IPS DF 6.9 (cell line): ENCODE measurements around the gene CACNA2D4.
"Not testable (repeated sequence)": the region's sequence is repeated elsewhere in the genome, so short reads cannot be mapped to it uniquely, and the experiment has no call there.

ENCODE experiments used
- DNase-seq: peaks from one replicate; pipeline ENCODE4 v3.0.0-alpha.2; 2013; ENCODE audit warnings: low read depth, low spot score
- H3K27ac ChIP-seq: one replicate; pipeline ENCODE4 v1.5.1; 2013; ENCODE audit warnings: low read length, control low read depth
- H3K27me3 ChIP-seq: 2 replicates; pipeline ENCODE4 v1.6.1; 2013; ENCODE audit warnings: mild to moderate bottlenecking, low read length; ENCODE audit not compliant: control insufficient read depth, insufficient read depth
- H3K36me3 ChIP-seq: 2 replicates; pipeline ENCODE4 v1.6.1; 2013; ENCODE audit warnings: low read length; ENCODE audit not compliant: control insufficient read depth, insufficient read depth
- H3K4me1 ChIP-seq: 2 replicates; pipeline ENCODE4 v1.6.1; 2013; ENCODE audit warnings: low read length; ENCODE audit not compliant: control insufficient read depth, insufficient read depth
- H3K4me3 ChIP-seq: 2 replicates; pipeline ENCODE4 v1.5.1; 2013; ENCODE audit warnings: mild to moderate bottlenecking, low read length
- H3K9me3 ChIP-seq: 2 replicates; pipeline ENCODE4 v1.6.1; 2013; ENCODE audit warnings: low read length, inconsistent platforms; ENCODE audit not compliant: control insufficient read depth, insufficient read depth
- WGBS: extraction: QIAGEN DNeasy Blood & Tissue Kit; methylation state at CpG from one replicate; pipeline ENCODE4 v1.1.7; 2013; ENCODE audit warnings: mixed read lengths, missing lambda C conversion rate; ENCODE audit not compliant: insufficient read length, insufficient coverage; 5-methylcytosine and 5-hydroxymethylcytosine counted together

Gene CACNA2D4

DNA sequence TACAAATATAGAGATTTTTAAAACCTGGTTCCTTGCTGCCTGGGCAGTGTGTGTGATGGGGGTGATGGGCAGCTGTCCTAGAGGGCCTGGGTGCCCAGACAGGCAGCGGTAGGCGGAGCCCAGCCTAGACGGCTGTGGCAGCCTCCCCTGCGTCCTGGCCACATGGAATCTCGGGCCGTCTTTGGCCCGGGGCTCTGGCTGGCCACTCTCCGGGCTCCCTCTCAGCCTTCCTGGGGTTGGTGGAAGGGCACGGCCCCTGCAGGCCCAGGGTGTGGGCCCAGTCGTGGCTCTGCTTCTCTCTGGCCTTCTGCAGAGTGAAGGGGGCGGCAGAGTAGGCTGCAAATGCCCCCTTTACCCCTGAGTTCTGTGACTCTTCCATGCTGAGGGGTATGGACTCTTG is 95.8 kb downstream of the CACNA2D4 start:
- no CpG with 5 or more reads among the region's 11 CpGs for WGBS
- H3K4me3 ChIP-seq = no peak overlapping the region
- H3K27ac ChIP-seq = no peak overlapping the region
- no peaks in the 10 kb centered on the region for H3K9me3 ChIP-seq
- no peaks in the 10 kb centered on the region for H3K36me3 ChIP-seq
- H3K27me3 ChIP-seq = peaks cover 18% of the 10 kb centered on the region
- DNase-seq = no peak
- peaks cover 2% of the 10 kb centered on the region for H3K4me1 ChIP-seq

DNA sequence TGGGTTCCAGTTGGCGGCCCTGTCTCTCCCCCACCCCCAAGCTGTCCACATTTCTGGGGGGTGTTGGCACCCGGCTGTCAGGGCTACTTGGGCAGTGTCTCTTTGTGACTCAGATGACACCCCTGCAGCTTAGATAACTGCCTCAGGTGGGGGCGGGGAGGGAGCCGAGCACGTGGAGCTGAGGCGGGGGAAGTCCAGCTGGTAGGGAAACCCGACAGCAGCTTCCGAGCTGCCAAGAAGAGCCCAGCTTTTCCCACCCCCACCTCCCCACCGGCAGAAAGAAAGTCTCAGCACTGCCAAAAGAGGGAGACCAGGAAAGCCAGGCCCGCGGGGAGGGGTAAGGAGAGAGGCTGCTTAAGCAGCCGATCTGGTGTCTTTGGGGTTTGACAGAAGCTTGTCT is 96.6 kb downstream of the CACNA2D4 start:
- Histone ChIP-seq H3K9me3 (no peaks in the 10 kb centered on the region), H3K36me3 (no peaks in the 10 kb centered on the region), H3K27ac (no peak overlapping the region), H3K4me1 (peaks cover 2% of the 10 kb centered on the region), H3K27me3 (peaks cover 18% of the 10 kb centered on the region), H3K4me3 (no peak overlapping the region)
- no CpG with 5 or more reads among the region's 12 CpGs for WGBS
- DNase-seq = no peak

DNA sequence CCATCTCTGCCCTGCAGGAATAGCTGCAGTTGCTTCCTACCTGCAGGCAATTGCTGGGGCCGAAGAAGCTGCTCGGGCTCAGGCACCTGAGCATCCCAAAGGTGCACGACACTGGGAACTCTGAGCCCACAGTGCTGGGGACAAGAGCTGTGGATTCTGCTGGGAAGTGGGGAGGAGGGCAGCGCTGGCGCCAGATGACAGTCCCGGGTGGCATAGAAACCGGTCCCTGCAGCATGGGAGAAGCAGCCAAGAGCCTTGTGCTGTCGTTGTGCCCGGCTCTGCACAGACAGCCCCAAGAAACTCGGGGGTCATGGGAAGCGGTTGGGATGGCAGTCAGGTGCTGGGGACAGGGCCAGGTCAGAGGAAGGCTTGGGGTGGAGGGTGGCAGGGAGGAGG is 97.6 kb downstream of the CACNA2D4 start:
- peaks cover 2% of the 10 kb centered on the region for H3K4me1 ChIP-seq
- no peaks in the 10 kb centered on the region for H3K9me3 ChIP-seq
- WGBS = no CpG with 5 or more reads among the region's 11 CpGs
- DNase-seq = no peak
- H3K27me3 ChIP-seq = peaks cover 18% of the 10 kb centered on the region
- no peak overlapping the region for H3K27ac ChIP-seq
- no peak overlapping the region for H3K4me3 ChIP-seq
- H3K36me3 ChIP-seq = no peaks in the 10 kb centered on the region

DNA sequence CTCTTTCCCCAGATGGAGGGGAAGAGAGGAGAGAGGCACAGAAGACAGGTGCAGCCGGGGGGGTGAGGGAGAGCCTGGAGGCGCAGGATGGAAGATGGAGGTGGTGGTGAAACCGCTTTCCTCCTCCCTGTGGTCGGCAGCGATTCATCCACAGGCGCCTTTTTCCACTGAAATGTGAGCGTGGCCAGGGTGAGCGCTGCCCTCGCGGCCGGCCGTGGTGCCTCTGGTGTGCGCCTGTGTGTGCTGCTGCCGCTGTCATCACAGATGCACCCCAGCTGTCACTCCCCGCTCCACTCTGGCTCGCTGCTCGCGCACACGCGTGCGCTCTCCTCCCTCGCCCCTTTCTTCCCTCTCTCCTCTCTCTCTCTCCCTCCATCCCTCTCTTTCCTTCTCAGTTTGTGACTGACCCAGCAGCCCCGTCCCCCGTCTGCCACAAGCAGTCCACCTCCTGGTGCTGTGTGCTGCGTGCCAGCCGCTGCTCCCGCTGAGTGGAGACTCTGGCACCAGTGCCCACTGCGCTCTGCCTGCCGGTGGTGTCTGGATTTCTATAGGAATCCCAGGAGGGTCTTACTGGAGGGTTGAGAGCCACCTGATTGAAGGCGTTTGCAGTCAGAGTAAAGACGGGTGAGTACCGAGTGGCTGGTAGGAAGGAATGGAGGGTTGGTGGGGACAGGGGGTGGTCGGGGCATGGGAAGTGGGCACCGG is 98.1 kb downstream of the CACNA2D4 start, which contains the start of gene LRTM2:
TSS of gene LRTM2 (plus strand) at position 375 of the 705 bp plus-strand sequence. CDS start 7,584 bp downstream, outside the sequence.
- H3K27me3 ChIP-seq = peaks cover 18% of the 10 kb centered on the region
- H3K4me1 ChIP-seq = peaks cover 2% of the 10 kb centered on the region
- DNase-seq = no peak
- H3K27ac ChIP-seq = no peak within 1 kb of the TSS
- no peaks in the 10 kb centered on the region for H3K9me3 ChIP-seq
- WGBS = no CpG with 5 or more reads among the region's 34 CpGs
- peak within 1 kb of the TSS; percentile 33 for H3K4me3 ChIP-seq
- H3K36me3 ChIP-seq = no peaks in the 10 kb centered on the region

DNA sequence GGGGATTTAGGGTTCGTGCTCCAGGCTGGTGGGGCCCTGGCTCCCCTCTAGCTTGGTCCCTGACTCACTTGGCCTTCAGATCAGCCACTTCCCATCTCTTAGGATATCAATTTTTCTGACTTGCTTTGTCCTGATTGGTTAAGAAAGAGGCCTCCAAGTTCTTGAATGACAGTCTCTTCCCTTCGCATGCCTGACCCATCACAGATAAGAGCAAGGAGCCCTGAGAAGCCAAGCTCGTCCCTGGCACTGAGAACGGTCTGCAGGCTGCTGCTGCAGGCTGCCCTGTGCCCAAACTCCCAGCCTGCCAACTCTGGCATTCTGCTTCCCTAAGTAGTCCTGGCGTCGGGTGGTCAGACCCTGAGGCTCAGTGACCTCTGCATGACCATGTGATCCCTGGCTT is 98.9 kb downstream of the CACNA2D4 start:
- no CpG with 5 or more reads among the region's 6 CpGs for WGBS
- H3K9me3 ChIP-seq = no peaks in the 10 kb centered on the region
- no peak for DNase-seq
- no peak overlapping the region for H3K27ac ChIP-seq
- H3K27me3 ChIP-seq = peaks cover 18% of the 10 kb centered on the region
- H3K4me3 ChIP-seq = no peak overlapping the region
- no peaks in the 10 kb centered on the region for H3K36me3 ChIP-seq
- H3K4me1 ChIP-seq = peaks cover 2% of the 10 kb centered on the region

DNA sequence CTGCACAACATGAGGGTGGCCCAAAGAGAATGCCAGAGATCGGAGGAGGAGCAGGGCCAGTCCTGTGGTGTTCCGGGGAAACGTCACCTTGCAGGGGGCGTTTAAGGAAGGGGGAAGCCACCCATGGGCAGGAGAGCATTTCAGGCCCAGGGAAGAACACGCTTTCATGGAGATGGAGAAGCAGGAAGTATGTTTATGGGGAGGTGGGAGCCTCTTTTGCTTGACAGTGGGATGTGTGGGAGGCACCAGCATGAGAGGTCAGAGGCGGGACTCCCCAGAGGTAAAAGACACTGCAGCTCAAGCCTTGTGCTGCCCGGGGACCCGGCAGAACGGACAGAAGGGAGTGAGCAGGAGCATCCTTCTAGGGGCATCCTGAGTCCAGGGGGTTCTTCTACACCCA is 99.4 kb downstream of the CACNA2D4 start:
- Histone ChIP-seq H3K27me3 (peaks cover 18% of the 10 kb centered on the region), H3K27ac (no peak overlapping the region), H3K4me1 (peaks cover 2% of the 10 kb centered on the region), H3K4me3 (no peak overlapping the region), H3K9me3 (no peaks in the 10 kb centered on the region), H3K36me3 (no peaks in the 10 kb centered on the region)
- no peak for DNase-seq
- WGBS = no CpG with 5 or more reads among the region's 9 CpGs

DNA sequence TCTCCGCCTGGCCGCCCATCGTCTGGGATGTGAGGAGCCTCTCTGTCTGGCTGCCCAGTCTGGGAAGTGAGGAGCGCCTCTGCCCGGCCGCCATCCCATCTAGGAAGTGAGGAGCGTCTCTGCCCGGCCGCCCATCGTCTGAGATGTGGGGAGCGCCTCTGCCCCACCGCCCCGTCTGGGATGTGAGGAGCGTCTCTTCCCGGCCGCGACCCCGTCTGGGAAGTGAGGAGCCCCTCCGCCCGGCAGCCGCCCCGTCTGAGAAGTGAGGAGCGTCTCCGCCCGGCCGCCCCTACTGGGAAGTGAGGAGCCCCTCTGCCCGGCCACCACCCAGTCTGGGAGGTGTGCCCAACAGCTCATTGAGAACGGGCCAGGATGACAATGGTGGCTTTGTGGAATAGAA is 100.5 kb downstream of the CACNA2D4 start:
- not testable (repeated sequence) for H3K4me1 ChIP-seq

DNA sequence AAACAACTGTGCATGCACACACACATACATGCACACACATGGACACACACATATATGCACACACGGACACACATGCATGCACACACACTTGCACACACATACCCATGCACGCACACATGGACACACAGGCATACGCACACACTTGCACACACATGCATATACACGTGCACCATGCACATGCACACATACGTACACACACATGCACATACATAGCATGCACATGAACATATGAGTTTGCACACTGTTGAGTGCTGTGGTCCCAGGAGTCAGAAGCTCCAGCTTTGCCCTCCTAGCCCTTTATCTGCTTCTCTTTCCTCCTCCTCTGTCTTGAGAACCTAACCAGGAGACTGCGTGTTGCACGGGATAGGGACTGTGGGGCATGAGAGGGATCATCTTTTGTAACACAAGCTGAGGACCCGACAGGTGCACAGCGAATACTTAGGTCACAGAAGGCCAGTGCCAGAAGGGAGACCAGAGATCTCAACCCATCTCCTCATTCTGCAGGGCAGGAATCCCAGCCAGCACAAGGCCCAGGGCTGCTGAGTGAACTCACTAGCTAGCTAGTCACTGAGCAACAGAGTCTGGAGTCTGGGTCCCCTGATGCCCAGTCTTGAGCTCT is 101.6 kb downstream of the CACNA2D4 start:
- WGBS = no CpG with 5 or more reads among the region's 9 CpGs
- no peaks in the 10 kb centered on the region for H3K9me3 ChIP-seq
- no peak for DNase-seq
- peaks cover 18% of the 10 kb centered on the region for H3K27me3 ChIP-seq
- H3K36me3 ChIP-seq = no peaks in the 10 kb centered on the region
- H3K4me1 ChIP-seq = peaks cover 2% of the 10 kb centered on the region
- H3K27ac ChIP-seq = no peak overlapping the region
- H3K4me3 ChIP-seq = no peak overlapping the region

More for the DNA sequence above, 100.5 kb downstream of the CACNA2D4 start:
- not testable (repeated sequence) for H3K36me3 ChIP-seq, H3K27ac ChIP-seq, H3K9me3 ChIP-seq, H3K4me3 ChIP-seq, DNase-seq
- H3K27me3 ChIP-seq = peaks cover 18% of the 10 kb centered on the region
- WGBS = no CpG with 5 or more reads among the region's 28 CpGs

DNA sequence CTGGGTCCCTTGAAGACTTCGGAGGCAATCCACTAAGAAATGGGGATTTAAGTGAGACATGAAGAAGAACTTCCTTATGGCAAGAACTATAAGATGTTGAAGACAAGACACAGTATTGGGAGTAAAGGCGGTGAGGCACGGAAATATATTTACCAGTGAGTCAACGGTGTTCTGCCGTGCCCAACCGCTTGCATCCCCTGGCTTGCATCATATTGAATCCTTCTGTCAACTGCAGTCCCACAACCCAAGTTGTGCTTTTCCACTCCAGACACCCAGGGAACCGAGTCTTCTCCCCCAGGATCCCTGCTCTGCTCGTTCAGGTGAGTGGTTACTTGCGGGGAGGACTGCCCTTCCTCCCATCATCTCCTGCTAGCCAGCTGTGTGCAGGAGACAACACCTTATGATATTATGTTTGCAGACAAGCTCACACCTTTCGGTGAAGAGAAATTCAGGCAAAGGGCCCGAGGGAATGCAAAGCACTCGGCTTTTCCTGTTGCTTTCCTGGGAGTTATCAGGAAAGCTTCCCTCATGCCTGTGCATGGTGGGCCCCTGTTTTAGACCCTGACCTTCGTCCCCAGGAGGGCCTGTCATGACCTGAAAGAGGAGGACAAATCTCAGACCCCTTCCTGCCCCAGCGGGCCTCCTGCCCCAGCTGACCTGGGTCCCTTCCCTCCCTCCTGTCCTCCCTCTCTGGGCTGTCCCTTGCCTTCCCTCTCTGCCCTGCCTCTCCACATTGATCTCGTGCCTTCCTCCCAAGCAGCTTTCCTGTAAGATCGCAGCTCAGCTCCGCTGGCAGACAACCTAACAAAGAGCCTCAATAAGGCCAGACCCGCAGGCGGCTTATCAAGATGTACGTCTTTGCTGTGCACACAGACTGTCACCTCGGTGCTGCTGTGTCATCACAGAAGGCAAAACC is 102.4 kb downstream of the CACNA2D4 start:
- H3K4me3 ChIP-seq = no peak overlapping the region
- H3K36me3 ChIP-seq = no peaks in the 10 kb centered on the region
- WGBS = no CpG with 5 or more reads among the region's 21 CpGs
- peaks cover 13% of the 10 kb centered on the region for H3K27me3 ChIP-seq
- no peak overlapping the region for H3K27ac ChIP-seq
- no peak for DNase-seq
- no peaks in the 10 kb centered on the region for H3K9me3 ChIP-seq
- peaks cover 1% of the 10 kb centered on the region; the same call in 1 of the 2 replicates for H3K4me1 ChIP-seq

DNA sequence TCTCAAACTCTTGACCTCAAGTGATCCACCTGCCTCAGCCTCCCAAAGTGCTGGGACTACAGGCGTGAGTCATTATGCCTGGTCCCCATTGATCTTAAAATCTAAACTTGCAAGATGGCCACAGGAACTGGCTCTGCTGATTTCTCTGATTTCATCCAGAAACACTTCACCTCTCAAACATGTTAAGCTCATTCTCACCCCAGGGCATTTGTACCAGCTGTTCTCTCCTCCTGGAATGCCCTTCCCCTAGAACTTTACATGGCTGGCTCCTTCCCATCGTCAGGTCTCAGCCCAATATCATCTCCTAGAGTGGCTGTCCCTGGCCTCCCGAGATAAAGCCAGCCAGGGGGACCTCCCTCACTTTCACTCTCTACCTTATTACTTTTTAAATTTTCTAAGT is 103.3 kb downstream of the CACNA2D4 start:
- peaks cover 1% of the 10 kb centered on the region; the same call in 1 of the 2 replicates for H3K4me1 ChIP-seq
- peaks cover 5% of the 10 kb centered on the region; the same call in 1 of the 2 replicates for H3K27me3 ChIP-seq
- WGBS = no CpG with 5 or more reads among the region's 3 CpGs
- H3K36me3 ChIP-seq = no peaks in the 10 kb centered on the region
- H3K4me3 ChIP-seq = no peak overlapping the region
- H3K27ac ChIP-seq = no peak overlapping the region
- DNase-seq = no peak
- H3K9me3 ChIP-seq = no peaks in the 10 kb centered on the region
